Measurements from ENCODE around the gene PSME4. TPM values are rescaled to one million over a fixed set of nuclear protein-coding genes. Genes with fewer than 3 reads are reported as not detected.

PSME4 gene
- total and polyA plus RNA-seq, 2 of the 13 experiments (the other 11 are each of a cell fraction or from before 2014, with no cell fraction given) = 52.1 to 77.8 TPM

GRCh38 chr2:53827398-53828175 lies 143.2 kb downstream of the PSME4 start:
- Histone ChIP-seq H4K20me1 (ENCODE audit: insufficient read depth, low read length) (no peaks in the 10 kb centered on the region), H3K4me1 (ENCODE audit: insufficient read depth, low read length) (peaks cover 53% of the 10 kb centered on the region), H2AFZ (ENCODE audit: low read length) (no peak overlapping the region), H3K27ac (ENCODE audit: extremely low read length, insufficient read depth, low read length) (peak overlapping the region; percentile 93), H3K79me2 (ENCODE audit: insufficient read depth, low read length) (no peaks in the 10 kb centered on the region), H3K36me3 (replicated peaks in 1 of 2; ENCODE audit: control insufficient read depth in 1 of 2, insufficient read depth in 2 of 2, low read length in 2 of 2) (no peaks in the 10 kb centered on the region), H3K9ac (ENCODE audit: insufficient read depth, low read depth, low read length) (peak overlapping the region; percentile 68), H3K4me3 (replicated peaks in 1 of 3; ENCODE audit: insufficient read depth in 1 of 3, low read depth in 2 of 3, low read length in 3 of 3) (peak overlapping the region in 1 of 3 experiments; percentile 16; a peak in 1 of 6 replicates), H3K27me3 (ENCODE audit: control insufficient read depth in 1 of 2, insufficient read depth in 2 of 2, low read length in 2 of 2) (no peaks in the 10 kb centered on the region), H3K4me2 (ENCODE audit: low read depth, low read length) (peak overlapping the region; percentile 61), H3K9me3 (ENCODE audit: low read length) (no peaks in the 10 kb centered on the region)
- 26% methylated on average over 3 of the region's 3 CpGs for WGBS (ENCODE audit: low lambda C conversion rate)
- FAIRE-seq = no peak
- in situ Hi-C loops (cut with HindIII; ENCODE audit: extremely low pct_ligation_motif_present, low pct_unique_long_range_greater_than_20kb) (no loop called here), intact Hi-C loops (cut with micrococcal nuclease; ENCODE audit: unreplicated experiment) (loop anchor here (1.0 to 2.0 kb wide), 3 partner anchors 24 to 142 kb away; partner anchors contain the start of genes ASB3 and ERLEC1)
- no peak for DNase-seq (ENCODE audit: low spot score)
- ChIA-PET POLR2A (interaction anchor here (1.0 to 1.2 kb wide), 3 partner anchors 11 to 142 kb away, joined by 4 to 10 read pairs (median 5); partner anchors contain the start of genes ASB3 and ERLEC1), CTCF (ENCODE audit: low intra/inter-chr PET ratio, low total read pairs) (no interaction called here)
- BruUV-seq (replicated peaks) = TSS peak; percentile 66
- ATAC-seq = peak; percentile 13
- TF ChIP-seq PAX8 (CRISPR knock-in tag; IDR thresholded peaks at IDR 0.05; ENCODE audit: borderline replicate concordance) = no peak
- TF ChIP-seq HNF1A (IDR thresholded peaks at IDR 0.05; ENCODE audit: low read depth) = no peak
- no peak for TF ChIP-seq HNF1A (CRISPR knock-in tag; IDR thresholded peaks at IDR 0.05; ENCODE audit: borderline replicate concordance)
- TF ChIP-seq ATF3 (CRISPR knock-in tag; IDR thresholded peaks at IDR 0.05) = no peak
- no peak for TF ChIP-seq NCOA2 (CRISPR knock-in tag; IDR thresholded peaks at IDR 0.05)
- no peak for TF ChIP-seq TEAD2 (CRISPR knock-in tag; IDR thresholded peaks at IDR 0.05)
- TF ChIP-seq YEATS4 (CRISPR knock-in tag; IDR thresholded peaks at IDR 0.05; ENCODE audit: borderline replicate concordance) = peak; percentile 16; the same call in 1 of the 2 replicates
- TF ChIP-seq AGO1 (IDR thresholded peaks at IDR 0.05; ENCODE audit: low read depth, low read length, poor library complexity, severe bottlenecking) = no peak
- no peak for TF ChIP-seq CAMTA2 (CRISPR knock-in tag; IDR thresholded peaks at IDR 0.05; ENCODE audit: borderline replicate concordance)
- no peak for TF ChIP-seq ELF1 (CRISPR knock-in tag; IDR thresholded peaks at IDR 0.05)
- 0 out of 2 replicates have a peak, but pooled peaks have one; percentile 38 for TF ChIP-seq ZNF598 (CRISPR knock-in tag; IDR thresholded peaks at IDR 0.05; ENCODE audit: borderline replicate concordance)
- no peak for TF ChIP-seq ZBTB25 (CRISPR knock-in tag; IDR thresholded peaks at IDR 0.05)
- peak; percentile 45; the same call in 1 of the 2 replicates for TF ChIP-seq ZFP91 (CRISPR knock-in tag; IDR thresholded peaks at IDR 0.05; ENCODE audit: borderline replicate concordance)
- peak; percentile 10; the same call in 1 of the 2 replicates for TF ChIP-seq HOXA5 (CRISPR knock-in tag; IDR thresholded peaks at IDR 0.05)
- no peak for TF ChIP-seq SP2 (CRISPR knock-in tag; IDR thresholded peaks at IDR 0.05)

Data from HepG2 (cell line).